GM12892 (cell line): Measurements from ENCODE around the gene BOLA1.
"Not testable (repeated sequence)": the region's sequence is repeated elsewhere in the genome, so short reads cannot be mapped to it uniquely, and the experiment has no call there.

Experiments used
- DNase-seq: peaks from one replicate; pipeline ENCODE4 v3.0.0; 2011; ENCODE audit not compliant: insufficient read length
- FAIRE-seq: peaks from 2 replicates; lab custom pipeline; 2011; peaks lifted over from hg19 to GRCh38; lab: Jason Lieb, UNC
- POLR2A ChIP-seq: IDR thresholded peaks from 2 replicates; pipeline ENCODE4 v1.6.1; 2011; ENCODE audit warnings: low read depth, low read length, control low read depth
- POLR2AphosphoS5 ChIP-seq: IDR thresholded peaks from 2 replicates; pipeline ENCODE4 v1.6.1; 2011; ENCODE audit warnings: low read depth, low read length, control low read depth
- TAF1 ChIP-seq: IDR thresholded peaks from 2 replicates; pipeline ENCODE4 v1.6.1; 2011; ENCODE audit warnings: low read depth, mild to moderate bottlenecking, control low read depth, low read length, borderline replicate concordance

Gene BOLA1

DNA sequence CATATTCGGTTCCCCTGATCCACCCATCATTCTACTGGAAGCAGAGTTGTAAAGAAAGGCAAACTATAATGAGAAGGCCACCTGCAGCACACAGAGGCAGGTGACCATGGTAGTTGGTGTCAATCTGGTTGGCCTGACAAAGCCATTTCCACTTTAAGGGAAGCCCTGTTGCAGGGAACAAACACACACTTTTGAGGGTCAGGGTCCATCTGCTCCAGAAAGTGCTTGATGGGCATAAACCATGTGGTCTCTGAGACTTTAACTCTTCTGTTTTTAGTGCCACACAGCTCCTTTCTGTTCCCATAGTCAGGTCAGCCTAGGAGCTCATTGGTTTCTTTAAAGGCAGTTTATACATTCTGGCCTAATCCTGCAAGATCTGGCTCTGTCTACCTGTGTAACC, 17.5 kb upstream of the BOLA1 start:
- no peak for TF ChIP-seq POLR2AphosphoS5
- no peak for TF ChIP-seq TAF1
- TF ChIP-seq POLR2A, result no peak
- no peak for FAIRE-seq
- DNase-seq, result no peak

DNA sequence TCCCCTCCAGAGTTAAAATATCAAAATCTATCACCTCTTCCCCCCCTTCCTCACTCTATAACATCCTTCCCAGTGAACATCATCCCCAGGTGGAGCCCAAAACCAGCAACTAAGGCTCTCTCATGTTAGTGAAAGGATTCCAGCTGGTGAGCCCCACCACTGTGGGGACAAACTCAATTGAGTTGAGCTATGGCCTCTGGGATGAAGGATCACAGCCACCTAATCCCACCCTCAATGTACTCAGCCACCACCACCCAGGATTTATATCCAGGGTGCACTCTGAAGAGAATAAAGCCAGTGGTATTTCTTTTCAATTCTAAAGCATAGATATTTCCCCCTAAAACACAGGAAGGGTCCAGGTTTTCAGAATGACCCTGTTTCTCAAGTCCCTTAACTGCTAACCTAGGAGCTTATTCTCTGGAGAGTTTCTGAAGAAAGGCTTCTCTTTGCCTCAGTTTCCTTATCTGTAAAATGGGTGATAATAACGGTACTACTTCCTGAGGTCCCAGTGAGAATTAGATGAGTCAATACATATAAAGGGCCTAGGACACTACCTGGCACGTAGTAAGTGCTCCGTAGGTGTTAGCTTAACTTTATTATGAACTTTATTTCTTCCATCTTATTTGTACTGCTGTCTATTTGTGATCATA, 15.6 kb upstream of the BOLA1 start:
- TF ChIP-seq TAF1, result no peak
- TF ChIP-seq POLR2AphosphoS5, result no peak
- TF ChIP-seq POLR2A, result no peak
- DNase-seq (no peak), FAIRE-seq (no peak)

DNA sequence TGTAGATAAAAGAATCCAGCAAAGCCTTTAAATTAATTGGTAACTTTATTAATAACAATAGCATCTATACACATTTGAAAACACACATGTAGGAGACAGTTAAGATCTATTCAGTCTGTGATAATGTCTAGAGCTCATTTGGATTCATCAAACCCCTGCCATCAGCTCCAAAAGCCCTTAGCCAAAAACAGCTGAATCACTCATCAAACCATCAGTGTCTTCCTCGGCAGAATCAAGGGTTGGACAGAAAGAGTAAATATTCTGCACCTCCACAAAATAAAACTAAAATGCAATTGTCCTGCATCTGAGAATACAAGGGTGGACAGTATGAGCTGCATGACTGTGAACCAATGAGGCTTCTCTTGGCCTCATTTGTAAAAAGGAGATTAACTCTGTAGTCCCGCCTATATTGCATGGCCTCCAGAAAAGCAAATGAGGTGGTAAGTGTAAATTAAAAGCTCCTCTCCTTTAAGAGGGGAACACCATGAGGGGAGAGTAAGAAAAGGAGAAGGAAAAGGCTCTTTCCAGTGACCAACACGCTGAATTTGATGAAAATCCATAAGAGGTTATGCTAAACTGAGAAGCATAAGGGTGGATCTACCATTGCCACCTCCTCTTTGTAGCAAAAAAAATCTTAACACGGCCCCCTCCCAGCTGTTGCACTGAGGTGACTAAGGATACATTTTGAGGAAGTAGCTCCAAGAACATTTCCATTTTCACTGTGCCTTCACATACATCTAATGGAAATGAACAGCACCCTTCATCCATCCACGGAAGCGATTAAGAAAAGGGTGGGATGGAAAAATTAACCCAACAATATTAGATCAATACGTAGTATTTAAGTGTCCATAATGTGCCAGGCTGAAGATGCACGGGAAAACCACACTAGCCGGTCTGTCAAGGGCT, 14.7 kb upstream of the BOLA1 start:
- no peak for DNase-seq
- TF ChIP-seq TAF1 (no peak), POLR2AphosphoS5 (no peak), POLR2A (no peak)
- no peak for FAIRE-seq

DNA sequence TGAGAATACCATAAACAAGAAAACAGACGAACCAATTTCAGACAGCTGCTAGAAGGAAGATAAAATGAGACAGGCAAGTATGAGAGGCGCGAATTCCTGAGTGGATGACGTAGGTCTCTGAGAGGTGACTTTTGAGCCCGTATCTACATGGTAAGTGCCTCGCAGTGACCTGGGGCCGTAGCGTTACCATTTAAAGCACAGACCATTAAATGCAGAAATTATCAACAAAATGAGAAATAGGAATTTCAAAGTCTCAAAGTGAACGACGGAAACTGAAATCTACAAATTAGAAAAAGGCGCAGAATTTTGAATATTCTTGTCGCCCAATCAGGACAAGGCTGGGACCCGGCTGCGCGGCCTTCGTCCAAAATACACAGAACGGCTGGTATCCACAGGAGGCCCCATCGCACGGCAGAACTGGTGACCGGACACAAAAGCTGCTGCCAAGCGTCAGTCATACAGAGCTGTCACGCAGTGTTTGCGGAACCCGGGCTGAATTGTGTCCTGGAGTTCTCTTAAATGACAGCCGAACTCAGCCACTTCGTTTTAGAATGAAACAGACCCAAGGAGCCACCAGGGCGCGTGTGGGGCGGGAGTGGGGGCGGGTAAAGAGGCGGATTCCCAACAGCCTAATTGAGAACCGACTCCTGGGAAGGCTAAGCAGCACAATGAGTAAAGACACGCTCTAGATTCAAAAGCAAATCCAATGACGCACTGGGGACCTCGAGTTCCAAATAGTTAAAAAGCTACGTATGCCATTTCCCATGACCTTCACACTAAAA, 13.8 kb upstream of the BOLA1 start:
- no peak for DNase-seq
- TF ChIP-seq POLR2AphosphoS5 (peak; percentile 86), TAF1 (no peak), POLR2A (peak; percentile 88)
- peak; percentile 14 for FAIRE-seq

DNA sequence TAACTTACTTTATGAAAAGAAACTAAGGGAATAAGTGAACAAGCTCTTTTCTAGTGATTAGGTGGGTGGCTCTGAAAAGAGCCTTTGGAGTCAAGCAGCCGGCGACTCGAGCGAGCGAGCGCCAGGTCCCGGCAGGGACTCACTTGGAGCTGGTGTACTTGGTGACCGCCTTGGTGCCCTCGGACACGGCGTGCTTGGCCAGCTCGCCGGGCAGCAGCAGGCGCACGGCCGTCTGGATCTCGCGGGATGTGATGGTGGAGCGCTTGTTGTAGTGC, 13.3 kb upstream of the BOLA1 start:
- TF ChIP-seq POLR2A, result peak; percentile 62
- peak; percentile 92 for TF ChIP-seq POLR2AphosphoS5
- DNase-seq, FAIRE-seq: not testable (repeated sequence)

DNA sequence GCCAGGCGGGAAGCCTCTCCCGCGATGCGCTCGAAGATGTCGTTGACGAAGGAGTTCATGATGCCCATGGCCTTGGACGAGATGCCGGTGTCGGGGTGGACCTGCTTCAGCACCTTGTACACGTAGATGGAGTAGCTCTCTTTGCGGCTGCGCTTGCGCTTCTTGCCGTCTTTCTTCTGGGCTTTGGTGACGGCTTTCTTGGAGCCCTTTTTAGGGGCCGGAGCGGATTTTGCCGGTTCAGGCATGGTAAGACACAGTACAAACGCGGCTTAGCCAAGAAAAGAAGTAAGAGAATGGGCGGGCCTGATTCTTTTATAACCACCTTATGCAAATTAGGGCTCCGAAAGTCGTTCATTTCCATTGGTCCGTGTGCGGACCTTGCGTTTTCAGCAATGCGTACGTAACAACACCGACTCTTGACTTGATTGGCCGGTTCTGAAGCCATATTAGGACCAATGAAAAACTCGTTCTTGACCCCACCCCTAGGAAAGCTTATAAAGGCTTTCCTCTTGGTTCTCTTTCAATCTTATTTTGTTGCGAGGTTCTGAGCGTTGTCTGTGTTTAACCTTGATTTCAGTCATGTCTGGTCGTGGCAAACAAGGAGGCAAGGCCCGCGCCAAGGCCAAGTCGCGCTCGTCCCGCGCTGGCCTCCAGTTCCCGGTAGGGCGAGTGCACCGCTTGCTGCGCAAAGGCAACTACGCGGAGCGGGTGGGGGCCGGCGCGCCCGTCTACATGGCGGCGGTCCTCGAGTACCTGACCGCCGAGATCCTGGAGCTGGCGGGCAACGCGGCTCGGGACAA, 12.8 kb upstream of the BOLA1 start:
- DNase-seq (peak; percentile 62), FAIRE-seq (peak; percentile 61)
- peak; percentile 90 for TF ChIP-seq POLR2A
- peak; percentile 40; the same call in 1 of the 2 replicates for TF ChIP-seq TAF1
- TF ChIP-seq POLR2AphosphoS5, result peak; percentile 93

DNA sequence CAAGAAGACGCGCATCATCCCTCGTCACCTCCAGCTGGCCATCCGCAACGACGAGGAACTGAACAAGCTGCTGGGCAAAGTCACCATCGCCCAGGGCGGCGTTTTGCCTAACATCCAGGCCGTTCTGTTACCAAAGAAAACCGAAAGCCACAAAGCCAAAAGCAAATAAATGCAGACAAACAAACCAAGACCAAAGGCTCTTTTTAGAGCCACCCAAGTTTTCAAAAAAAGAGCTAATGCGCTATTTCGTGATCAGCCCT, 12.2 kb upstream of the BOLA1 start:
- not testable (repeated sequence) for FAIRE-seq, DNase-seq
- TF ChIP-seq POLR2AphosphoS5, result peak; percentile 84

DNA sequence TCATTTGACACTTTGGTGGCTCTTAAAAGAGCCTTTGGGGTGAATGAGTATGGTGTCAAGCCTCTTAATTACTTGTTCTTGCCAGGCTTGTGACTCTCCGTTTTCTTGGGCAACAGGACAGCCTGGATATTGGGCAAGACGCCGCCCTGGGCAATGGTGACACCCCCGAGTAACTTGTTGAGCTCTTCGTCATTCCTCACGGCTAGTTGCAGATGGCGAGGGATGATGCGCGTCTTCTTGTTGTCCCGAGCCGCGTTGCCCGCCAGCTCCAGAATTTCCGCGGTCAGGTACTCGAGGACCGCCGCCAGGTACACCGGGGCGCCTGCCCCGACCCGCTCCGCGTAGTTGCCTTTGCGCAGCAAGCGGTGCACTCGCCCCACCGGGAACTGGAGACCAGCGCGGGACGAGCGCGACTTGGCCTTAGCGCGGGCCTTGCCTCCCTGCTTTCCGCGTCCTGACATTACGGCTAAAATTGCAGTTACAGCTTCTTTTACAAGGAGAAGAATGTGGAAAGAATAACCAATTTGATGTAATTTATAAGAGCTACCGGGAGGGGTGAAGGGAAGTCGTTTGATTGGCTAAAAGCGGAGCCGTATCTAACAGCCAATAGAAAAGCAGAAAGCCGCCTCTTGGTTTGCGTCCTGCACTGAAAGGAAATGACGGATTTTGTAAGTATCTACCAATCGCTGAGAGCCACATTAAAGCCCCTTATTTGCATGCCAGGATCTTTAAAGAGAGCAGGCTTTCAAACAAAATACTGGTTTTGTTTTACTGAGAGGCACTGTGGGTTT, 11.7 kb upstream of the BOLA1 start:
- FAIRE-seq, result no peak
- no peak for DNase-seq

DNA sequence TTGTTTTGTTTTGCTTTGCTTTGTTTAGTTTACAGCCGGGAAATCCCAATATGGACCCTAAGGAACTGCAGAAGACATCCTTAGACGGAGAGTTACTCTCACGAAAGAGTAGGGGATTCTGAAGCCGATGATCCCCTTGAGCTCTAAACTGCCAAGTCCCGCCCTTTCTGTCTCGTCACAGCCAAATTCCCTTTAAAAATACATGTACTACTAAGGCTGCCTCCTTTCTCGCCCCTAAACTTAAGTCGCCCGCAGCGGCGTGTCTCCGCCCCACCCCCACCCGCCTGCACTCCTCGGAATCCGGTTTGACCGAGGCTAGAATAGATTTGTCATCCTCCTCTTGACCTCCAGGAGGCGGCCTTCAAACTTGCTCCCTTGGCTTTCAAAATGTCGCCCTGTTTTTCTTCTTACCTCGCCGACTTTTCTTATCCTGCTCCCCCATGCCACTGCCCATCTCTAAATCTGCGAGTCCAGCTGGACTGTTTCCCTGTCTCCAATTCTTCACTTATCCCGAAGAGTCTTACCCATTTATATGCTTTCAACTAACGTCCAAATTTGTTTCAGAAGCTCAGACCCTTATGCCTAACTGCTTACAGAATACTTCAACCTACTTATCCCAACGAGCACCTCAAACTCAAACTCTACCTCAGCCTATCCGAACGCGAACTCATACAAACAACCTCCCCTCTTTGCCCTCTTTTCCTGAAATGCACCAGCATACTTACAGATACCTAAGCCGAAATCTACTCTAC, 10.9 kb upstream of the BOLA1 start:
- TF ChIP-seq POLR2A, result peak; percentile 75
- TF ChIP-seq TAF1, result 0 out of 2 replicates have a peak, but pooled peaks have one; percentile 10
- TF ChIP-seq POLR2AphosphoS5, result peak; percentile 69; the same call in 1 of the 2 replicates
- DNase-seq, result peak; percentile 51
- peak; percentile 44 for FAIRE-seq

More for the DNA sequence above, 11.7 kb upstream of the BOLA1 start:
- TF ChIP-seq POLR2AphosphoS5 (peak; percentile 45), POLR2A (peak; percentile 81; the same call in 1 of the 2 replicates), TAF1 (no peak)

DNA sequence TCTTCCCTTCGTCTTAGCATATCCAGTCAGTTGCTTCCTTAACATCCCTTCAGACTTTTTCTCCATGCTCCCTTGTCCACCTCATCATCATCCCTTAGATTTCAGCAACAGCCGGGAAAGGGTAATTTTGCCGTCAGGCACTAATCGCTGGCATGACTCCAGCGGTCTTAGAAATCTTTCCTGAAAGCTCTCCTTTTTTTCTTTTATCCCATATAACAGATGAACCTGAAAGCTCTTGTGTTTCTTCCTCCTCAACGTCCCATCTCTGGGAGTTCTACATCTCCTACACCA, 10.4 kb upstream of the BOLA1 start:
- TF ChIP-seq POLR2A (no peak), POLR2AphosphoS5 (no peak), TAF1 (no peak)
- FAIRE-seq (no peak), DNase-seq (no peak)
